ENCODE results near the gene SWAP70.

- TF ChIP-seq CTCF (IDR thresholded peaks at IDR 0.05): no peak
- no peak for TF ChIP-seq POLR2A (IDR thresholded peaks at IDR 0.05)
Observed at GRCh38 chr11:9624448-9624847, 39.4 kb upstream of the SWAP70 start.
